Renal cortical epithelial cell (primary cell): ENCODE data around the gene COL7A1. TPM values are rescaled to one million over a fixed set of nuclear protein-coding genes. Genes with fewer than 3 reads are reported as not detected.
A peak's percentile ranks its signal among the peaks of the same experiment; 100 is the strongest.

Experiments
- DNase-seq: peaks from one replicate; pipeline ENCODE4 v3.0.0-alpha.2; 2011; ENCODE audit warnings: low read depth
- total RNA-seq: library from RNA; depleted of rRNA; stranded (reverse); fragments of >200 nt; gene quantifications from 2 replicates; pipeline ENCODE4 v1.2.3, GENCODE V29; 2014

COL7A1 gene
- 129 and 165 TPM in 2 replicates for total RNA-seq

DNA sequence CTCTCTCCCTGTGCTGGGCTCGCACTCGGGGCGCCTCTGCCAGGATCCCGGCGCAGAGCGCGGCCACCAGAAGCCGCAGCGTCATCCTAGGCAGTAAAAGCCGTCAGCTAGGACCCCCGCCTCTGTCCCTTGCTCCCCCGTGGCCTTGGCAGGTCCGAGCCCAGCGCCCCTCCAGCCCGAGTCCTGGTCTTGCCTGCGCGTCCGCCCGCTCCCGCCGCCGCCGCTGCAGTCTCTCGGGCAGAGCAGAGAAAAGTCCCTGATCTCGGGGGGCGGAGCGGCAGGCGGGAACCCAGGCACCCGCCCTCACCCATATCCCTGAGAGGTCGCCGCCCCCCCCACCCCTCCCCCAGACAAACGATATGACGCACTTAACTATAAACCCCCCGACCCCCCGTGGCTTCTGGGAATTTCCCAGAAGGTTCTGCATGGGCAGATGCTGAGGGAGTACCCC is at the start of gene COL7A1:
COL7A1 (minus strand) TSS at position 255 of the 451 bp plus-strand sequence; CDS start at position 85, 170 bp downstream.
- DNase-seq = no peak

DNA sequence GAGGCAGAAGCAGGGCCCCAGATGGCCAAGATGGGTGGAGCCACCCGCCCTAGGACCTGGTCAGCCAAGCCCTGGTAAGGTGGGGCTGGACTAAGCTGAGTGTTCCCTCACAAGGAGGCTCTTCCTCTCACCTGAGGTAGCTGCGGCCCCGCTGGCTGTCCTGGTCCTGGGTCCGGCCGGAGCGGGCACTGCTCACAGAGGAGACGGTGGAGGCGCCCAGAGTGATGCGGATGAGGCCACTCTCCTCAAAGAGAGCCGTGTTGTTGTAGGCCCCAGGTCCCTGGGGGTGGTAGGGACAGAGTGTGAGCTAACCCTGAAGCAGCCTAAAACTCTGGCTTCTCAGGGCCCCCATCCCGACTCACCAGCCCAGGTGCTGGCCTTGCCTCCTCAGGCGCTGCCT is 47.5 kb upstream of the COL7A1 start:
- no peak for DNase-seq

- no peak for DNase-seq
Observed at GRCh38 chr3:48641396-48641795, 46.3 kb upstream of the COL7A1 start.

DNA sequence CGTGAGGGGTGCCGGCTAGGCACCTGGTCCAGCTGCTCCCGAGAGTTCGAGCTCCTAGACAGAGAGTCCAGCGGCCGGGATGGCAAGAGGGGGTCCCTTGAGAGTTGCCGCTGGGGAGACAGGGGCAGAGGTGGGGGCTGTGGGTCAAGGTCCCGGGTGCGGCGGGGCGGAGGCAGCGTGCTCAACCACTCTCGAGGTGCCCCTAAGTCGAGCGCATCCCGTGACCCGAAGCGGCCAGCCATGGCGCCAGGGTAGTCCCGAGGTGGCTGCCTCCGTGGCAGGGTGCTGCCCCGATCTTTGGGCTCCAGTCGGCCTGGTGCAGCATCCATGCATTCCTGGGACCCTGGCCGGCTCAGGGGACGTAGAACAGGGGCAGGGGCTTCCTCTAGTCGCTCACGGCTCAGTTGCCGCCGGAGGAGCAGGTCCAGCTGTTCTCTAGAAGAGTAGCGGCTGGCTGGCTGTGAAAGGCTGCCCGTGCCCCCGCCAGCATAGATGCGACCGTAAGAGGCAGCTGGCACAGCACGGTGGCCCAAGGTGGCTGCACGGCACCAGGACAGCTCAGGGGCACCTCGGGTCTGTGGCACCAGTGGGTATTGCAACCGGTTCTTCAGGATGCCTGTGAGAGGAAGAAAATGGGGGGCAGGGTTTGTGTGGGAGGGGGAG is 44.9 kb upstream of the COL7A1 start:
- no peak for DNase-seq

DNA sequence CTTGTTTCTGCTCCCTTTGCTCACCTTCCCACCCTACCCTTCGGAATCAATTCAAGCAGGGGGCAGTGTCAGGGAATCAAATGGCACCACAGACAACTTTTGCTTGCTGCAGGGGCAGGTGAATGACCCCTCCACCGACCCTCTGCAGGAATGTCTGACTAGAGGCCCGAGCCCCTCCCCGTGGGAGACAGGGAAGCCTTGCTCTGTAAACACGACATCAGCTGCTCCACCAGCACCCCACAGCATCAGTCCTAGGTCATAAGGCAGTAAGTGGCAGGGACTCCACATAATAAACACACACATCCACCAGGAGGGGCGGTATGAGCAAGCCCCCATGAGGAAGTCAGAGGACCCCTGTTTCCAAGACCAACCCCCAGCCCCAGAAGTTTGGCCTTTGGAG is 42.2 kb upstream of the COL7A1 start:
- DNase-seq = no peak

DNA sequence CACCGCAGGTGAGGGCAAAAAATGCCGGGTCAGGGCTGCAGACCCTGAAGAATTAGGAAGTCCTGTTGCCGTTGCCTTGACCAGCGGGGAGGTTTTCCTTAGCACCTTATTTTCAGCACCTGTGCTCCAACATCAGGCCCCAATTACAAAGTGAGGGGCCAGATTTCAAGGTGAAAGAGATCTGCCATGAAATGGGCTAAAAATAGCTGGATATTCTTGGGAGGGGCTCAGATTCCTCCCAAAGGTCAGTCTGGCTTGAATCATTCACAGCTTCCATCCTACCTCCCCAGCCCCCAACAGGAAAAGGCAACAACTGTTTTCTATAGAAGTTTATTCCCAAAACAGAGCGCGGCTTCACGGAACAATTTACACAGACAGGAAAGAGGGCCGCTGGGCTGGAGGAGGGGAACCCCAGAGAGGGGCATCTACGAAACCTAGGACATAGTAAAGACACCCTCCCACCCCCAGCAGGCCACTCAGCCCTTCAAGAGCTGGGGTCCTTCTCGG is 41.1 kb upstream of the COL7A1 start:
- no peak for DNase-seq

DNA sequence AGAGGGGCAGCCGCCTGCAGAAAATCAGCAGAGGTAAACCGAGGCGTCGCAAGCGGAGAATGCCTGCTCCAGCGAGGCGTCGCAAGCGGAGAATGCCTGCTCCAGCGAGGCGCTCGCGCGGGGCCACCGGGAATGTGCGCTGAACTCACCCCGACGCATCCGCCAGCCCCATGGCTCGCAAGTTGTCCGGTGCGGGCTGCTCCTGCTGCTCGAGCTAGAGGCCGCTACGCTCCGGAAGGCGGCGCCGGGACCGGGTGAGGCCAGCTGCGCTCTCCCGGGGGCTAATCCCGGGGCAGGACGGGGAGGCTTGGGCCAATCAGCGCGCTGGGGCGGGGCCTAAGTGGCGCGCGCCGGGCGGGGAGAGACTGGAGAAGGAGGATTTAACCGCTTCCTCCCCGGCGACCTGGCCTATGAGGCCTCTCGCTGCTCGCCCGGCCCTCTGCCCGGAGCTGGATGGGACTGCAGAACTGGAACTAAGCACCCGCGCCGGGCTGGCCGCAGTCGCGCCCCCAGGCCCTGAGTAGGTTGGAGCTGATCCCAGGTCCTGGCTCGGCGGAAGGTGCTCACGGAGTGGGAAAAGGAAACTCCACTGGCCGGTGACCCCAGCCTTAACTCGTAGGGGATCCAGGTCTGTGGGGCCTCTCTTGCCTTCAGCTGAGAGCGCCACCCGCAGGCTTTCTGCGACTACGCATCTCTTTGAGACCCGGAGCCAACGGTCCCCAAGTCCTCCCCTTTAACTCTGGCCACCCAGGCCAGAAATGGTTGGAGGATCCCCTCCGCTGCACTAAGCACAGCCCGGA is 40.3 kb upstream of the COL7A1 start, which contains the start of gene SLC26A6:
SLC26A6 (minus strand) TSS at position 240 of the 800 bp plus-strand sequence; CDS start at position 172, 68 bp downstream.
- DNase-seq = peak; percentile 84

DNA sequence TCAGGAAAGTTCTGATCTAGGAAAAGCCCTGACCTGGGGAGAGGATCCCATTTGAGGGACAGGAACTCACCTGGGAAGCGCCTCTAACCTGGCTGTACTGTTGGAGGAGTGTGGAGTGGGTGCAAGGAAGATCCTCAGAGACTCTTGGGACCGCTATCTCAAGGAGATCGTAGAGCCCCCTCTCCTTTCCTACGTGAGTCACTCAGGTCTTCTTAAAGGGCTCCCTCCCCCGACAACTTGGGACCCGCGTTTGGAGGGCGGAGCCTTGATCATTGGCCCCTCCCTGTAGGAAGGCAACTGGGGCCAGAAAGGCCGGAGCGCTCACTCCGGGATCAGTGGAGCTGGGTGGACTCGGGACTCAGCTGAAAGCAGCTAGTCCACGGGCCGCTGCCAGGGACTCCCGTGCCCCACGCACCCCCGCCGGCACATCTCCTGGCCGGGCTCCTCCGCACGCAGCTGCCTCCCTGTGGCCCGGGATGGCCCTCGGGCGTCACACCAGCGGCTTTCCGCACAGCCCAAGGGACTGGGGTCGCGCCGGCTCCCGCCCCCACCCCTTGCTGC is 39.6 kb upstream of the COL7A1 start:
- DNase-seq = peak; percentile 38

DNA sequence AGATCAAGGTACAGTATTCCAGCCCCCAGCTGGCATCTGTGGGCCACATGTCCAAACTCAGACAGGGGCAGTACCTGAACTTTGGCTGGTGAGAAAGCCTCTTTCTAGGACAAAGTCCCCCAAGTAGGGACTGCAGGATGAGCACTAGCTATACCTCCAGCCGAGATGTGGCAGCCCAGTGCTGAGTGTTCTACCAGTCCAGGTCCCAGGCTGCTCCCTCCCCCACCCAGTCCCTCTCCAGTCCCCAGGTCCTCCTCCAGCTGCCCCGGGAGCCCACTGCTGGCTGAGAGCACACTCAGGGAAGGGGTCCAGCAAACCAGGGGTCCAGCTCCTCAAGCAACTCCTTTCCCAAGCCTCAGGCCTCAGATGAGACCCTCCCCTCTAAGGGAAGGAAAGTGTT is 38.6 kb upstream of the COL7A1 start:
- no peak for DNase-seq

- no peak for DNase-seq
Observed at GRCh38 chr3:48633256-48633655, 38.1 kb upstream of the COL7A1 start.

- DNase-seq = no peak
Observed at GRCh38 chr3:48631516-48632448, 36.7 kb upstream of the COL7A1 start.

DNA sequence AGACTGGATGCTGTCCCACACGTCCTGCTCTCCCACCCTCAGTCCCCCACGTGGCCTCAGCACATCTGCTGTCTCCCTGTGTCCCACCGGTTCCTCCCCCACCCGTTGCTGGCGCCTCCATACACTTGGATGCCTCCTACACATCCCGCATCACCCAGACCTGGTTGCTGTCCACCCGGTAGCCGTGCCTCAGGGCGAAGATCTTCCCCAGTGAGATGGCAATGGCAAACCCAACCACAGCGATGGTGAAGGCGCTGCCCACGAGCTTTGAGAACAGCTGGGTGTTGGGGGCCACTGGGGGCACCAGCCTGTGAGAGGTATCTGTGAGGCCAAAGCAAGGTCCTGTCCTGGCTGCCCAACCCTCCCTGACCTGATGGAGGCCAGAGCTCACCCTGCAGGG is 35.7 kb upstream of the COL7A1 start:
- DNase-seq = no peak

- no peak for DNase-seq
Observed at GRCh38 chr3:48630407-48630806, 35.3 kb upstream of the COL7A1 start.

- no peak for DNase-seq
Observed at GRCh38 chr3:48629894-48630293, 34.8 kb upstream of the COL7A1 start.

- no peak for DNase-seq
Observed at GRCh38 chr3:48628277-48629017, 33.3 kb upstream of the COL7A1 start.

DNA sequence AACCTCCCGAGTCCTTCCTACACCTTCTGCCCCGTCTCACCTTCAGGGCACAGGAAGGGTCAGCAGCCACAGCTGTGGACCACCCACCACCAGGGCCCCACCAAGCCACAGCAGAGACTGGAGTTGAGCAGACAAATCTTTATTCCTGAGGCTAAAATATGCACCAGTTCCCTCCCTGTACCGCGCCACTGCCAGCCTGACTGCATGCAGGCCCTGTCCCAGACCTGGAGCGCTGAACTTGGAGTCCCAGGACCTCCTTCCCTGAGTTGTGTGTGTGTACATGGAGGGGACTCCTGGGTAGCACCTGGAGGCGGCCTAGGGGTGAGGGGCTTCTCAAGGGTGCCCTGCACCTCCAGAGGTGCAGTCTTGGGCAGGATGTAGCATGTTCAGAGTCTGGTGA is 30.5 kb upstream of the COL7A1 start:
- no peak for DNase-seq

GRCh38 chr3:48624767-48625166 is 29.6 kb upstream of the COL7A1 start:
- no peak for DNase-seq

DNA sequence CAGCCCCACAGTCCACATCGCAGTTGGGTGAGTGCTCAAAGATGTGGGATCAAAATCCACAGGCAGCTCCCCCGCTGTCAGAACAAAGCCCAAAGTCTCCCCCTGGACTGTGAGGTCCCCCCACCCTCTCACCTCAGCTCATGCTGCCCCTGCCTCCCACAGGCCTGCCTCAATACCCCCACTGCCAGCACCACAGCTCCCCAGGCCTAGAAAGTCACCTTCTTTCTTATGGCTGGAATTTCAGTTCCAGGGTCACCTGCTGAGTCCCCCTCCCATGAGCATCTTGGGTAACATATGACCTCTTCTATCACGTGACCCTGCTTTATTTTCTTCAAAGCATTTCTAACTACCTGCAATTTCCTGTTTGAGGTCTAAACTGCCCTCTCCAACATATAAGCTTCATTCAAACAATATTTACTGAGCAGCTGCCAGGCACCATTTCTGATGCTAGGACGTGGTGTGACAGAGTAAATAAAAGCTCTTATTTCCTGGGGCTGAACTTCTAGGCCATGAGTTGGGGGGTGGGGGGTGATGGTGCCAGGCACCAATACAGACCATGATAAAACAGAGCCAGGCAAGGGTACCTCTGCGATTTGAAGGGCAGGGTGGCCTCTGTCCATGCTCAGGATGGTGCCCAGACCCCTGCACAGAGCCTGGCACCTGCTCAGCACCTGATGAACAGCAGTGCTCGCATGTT is 28.9 kb upstream of the COL7A1 start:
- no peak for DNase-seq

DNA sequence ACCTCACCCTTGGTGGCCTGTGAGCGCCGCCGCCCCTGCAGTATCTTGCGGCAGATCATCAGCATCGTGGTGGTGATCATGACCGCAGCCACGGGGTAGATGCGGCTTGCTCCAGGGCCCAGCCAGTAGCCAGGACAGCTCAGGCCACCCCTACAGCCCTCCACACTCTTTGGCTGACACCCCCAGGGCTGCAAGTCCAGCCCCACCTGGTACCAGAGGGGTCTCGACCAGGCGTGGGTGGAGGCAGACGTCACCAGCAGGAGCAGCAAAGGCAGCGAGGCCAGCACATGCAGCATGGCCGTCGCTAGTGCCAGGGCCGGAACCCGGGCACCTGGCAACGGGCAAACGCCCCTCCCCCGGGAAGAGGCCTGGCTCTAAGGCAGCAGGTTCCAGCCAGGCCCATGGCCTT is 26.3 kb upstream of the COL7A1 start, which contains the start of gene TMEM89:
TMEM89 (minus strand) TSS at position 309 of the 409 bp plus-strand sequence; CDS start at position 296, 13 bp downstream.
- no peak for DNase-seq
